Fibroblast of lung (primary cell): ENCODE data around the gene GUCY1A2. TPM values are rescaled to one million over a fixed set of nuclear protein-coding genes. Genes with fewer than 3 reads are reported as not detected.

Source experiments
- DNase-seq, 2 donors: peaks; one replicate each; pipeline versions ENCODE4 v3.0.0 to v3.0.0-alpha.2; 2010; ENCODE audit warnings: low read depth in 2 of 2
- H2AFZ ChIP-seq: 2 replicates; pipeline ENCODE4 v1.5.1; 2012; ENCODE audit warnings: low read length, control low read depth, inconsistent platforms
- H3K27ac ChIP-seq: 2 replicates; pipeline ENCODE4 v1.5.1; 2011; ENCODE audit warnings: low read length, control low read depth; ENCODE audit not compliant: insufficient read depth
- H3K27me3 ChIP-seq: 2 replicates; pipeline ENCODE4 v1.5.1; 2011; ENCODE audit warnings: mild to moderate bottlenecking, low read length; ENCODE audit not compliant: control insufficient read depth, insufficient read depth
- H3K36me3 ChIP-seq: 2 replicates; pipeline ENCODE4 v1.5.1; 2011; ENCODE audit warnings: low read length; ENCODE audit not compliant: control insufficient read depth, insufficient read depth
- H3K4me1 ChIP-seq: 2 replicates; pipeline ENCODE4 v1.5.1; 2011; ENCODE audit warnings: low read length; ENCODE audit not compliant: control insufficient read depth, insufficient read depth; ENCODE audit errors: extremely low read depth
- H3K4me2 ChIP-seq: 2 replicates; pipeline ENCODE4 v1.5.1; 2011; ENCODE audit warnings: low read length, control low read depth; ENCODE audit not compliant: insufficient read depth; ENCODE audit errors: extremely low read depth
- H3K4me3 ChIP-seq, 4 experiments: fragments of 200-600 bp in 1 of 4; sonication (generic) in 1 of 4; replicated peaks in 1 of 4; 2 replicates each; pipeline ENCODE4 v1.5.1; 2011 to 2016; ENCODE audit warnings: low read length in 4 of 4, low read depth in 3 of 4, mild to moderate bottlenecking in 3 of 4, control low read depth in 2 of 4, inconsistent platforms in 1 of 4, mixed read lengths in 1 of 4; ENCODE audit not compliant: insufficient read depth in 1 of 4; ENCODE audit errors: control extremely low read depth in 1 of 4
- H3K79me2 ChIP-seq: 2 replicates; pipeline ENCODE4 v1.5.1; 2012; ENCODE audit warnings: mild to moderate bottlenecking, low read length, inconsistent platforms; ENCODE audit not compliant: control insufficient read depth, insufficient read depth
- H3K9ac ChIP-seq: 2 replicates; pipeline ENCODE4 v1.5.1; 2011; ENCODE audit warnings: mild to moderate bottlenecking, low read length, control low read depth; ENCODE audit not compliant: insufficient read depth
- H3K9me3 ChIP-seq: 2 replicates; pipeline ENCODE4 v1.5.1; 2012; ENCODE audit warnings: low read depth, low read length; ENCODE audit not compliant: control insufficient read depth, insufficient read depth
- H4K20me1 ChIP-seq: 2 replicates; pipeline ENCODE4 v1.5.1; 2011; ENCODE audit warnings: low read length; ENCODE audit not compliant: control insufficient read depth, insufficient read depth; ENCODE audit errors: extremely low read depth
- EZH2 ChIP-seq: IDR thresholded peaks from 2 replicates; pipeline ENCODE4 v1.5.1; 2012; ENCODE audit warnings: low read length, control low read depth, mild to moderate bottlenecking; ENCODE audit errors: missing control alignments
- polyA plus RNA-seq, 2 donors: library from polyadenylated mRNA; depleted of rRNA in 1 of 2; stranded (reverse) in 1 of 2; unstranded in 1 of 2; fragments of >200 nt; gene quantifications; 2 replicates each; pipeline ENCODE4 v1.2.1, GENCODE V29; 2011 to 2012; ENCODE audit warnings: missing spikeins in 1 of 2
- total RNA-seq: library from RNA; depleted of rRNA; stranded (reverse); fragments of >200 nt; gene quantifications from 2 replicates; pipeline ENCODE4 v1.2.1, GENCODE V29; 2014
- TF ChIP-seq, protein P1 (sequence below), 2 donors: IDR thresholded peaks in 1 of 2; conservative IDR thresholded peaks in 1 of 2; 1 replicate in 1 of 2; 2 replicates in 1 of 2; pipeline ENCODE4 v1.5.1; 2011 to 2012; ENCODE audit warnings: low read length in 2 of 2, control low read depth in 1 of 2, inconsistent platforms in 1 of 2, low read depth in 1 of 2, mild to moderate bottlenecking in 1 of 2

GUCY1A2 gene
- total and polyA plus RNA-seq, 2 donors (not counting 1 experiment from before 2014, with no cell fraction given): 0.50 to 1.4 TPM

DNA sequence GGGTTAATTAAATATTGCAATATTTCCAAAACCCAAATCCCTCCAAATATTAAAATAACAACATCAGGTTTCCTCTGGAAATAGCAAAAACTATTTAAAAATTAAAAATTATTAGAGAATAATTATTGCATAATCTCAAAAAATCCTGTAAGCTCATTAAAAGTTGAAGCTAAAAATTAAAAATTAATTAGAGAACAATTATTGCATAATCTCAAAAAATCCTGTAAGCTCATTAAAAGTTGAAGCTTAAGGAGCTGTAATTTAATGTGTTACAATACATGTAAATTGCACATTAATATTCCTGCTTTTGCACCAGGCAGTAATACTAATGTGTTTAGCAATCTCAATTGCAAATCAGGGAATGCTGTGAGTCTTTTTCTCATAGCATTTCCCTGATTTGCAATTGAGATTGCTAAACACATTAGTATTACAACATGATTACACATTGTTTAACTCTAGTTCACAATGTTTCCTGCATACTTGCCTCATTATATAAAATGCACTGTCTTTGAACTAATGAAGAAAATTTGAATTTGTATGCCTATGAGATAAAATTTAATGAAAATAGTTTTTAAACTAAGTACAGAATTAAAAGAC lies 247.7 kb downstream of the GUCY1A2 start:
- no peaks in the 10 kb centered on the region for H3K9me3 ChIP-seq
- H3K4me1 ChIP-seq: no peaks in the 10 kb centered on the region
- H3K27me3 ChIP-seq: no peaks in the 10 kb centered on the region
- DNase-seq: peak in 1 of 2 donors; percentile 62
- no peak overlapping the region for H3K27ac ChIP-seq
- H3K79me2 ChIP-seq: no peaks in the 10 kb centered on the region
- H3K9ac ChIP-seq: no peak overlapping the region
- H3K4me2 ChIP-seq: no peak overlapping the region
- TF ChIP-seq, protein P1, sequence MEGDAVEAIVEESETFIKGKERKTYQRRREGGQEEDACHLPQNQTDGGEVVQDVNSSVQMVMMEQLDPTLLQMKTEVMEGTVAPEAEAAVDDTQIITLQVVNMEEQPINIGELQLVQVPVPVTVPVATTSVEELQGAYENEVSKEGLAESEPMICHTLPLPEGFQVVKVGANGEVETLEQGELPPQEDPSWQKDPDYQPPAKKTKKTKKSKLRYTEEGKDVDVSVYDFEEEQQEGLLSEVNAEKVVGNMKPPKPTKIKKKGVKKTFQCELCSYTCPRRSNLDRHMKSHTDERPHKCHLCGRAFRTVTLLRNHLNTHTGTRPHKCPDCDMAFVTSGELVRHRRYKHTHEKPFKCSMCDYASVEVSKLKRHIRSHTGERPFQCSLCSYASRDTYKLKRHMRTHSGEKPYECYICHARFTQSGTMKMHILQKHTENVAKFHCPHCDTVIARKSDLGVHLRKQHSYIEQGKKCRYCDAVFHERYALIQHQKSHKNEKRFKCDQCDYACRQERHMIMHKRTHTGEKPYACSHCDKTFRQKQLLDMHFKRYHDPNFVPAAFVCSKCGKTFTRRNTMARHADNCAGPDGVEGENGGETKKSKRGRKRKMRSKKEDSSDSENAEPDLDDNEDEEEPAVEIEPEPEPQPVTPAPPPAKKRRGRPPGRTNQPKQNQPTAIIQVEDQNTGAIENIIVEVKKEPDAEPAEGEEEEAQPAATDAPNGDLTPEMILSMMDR (conservative IDR thresholded peaks at IDR 0.05 in 1 of 2, IDR thresholded peaks at IDR 0.05 in 1 of 2; ENCODE audit: low read depth in 1 of 2, low read length in 2 of 2): no peak
- no peak for TF ChIP-seq EZH2
- no peak overlapping the region for H3K4me3 ChIP-seq
- H3K36me3 ChIP-seq: no peaks in the 10 kb centered on the region
- H4K20me1 ChIP-seq: no peaks in the 10 kb centered on the region
- H2AFZ ChIP-seq: no peak overlapping the region

DNA sequence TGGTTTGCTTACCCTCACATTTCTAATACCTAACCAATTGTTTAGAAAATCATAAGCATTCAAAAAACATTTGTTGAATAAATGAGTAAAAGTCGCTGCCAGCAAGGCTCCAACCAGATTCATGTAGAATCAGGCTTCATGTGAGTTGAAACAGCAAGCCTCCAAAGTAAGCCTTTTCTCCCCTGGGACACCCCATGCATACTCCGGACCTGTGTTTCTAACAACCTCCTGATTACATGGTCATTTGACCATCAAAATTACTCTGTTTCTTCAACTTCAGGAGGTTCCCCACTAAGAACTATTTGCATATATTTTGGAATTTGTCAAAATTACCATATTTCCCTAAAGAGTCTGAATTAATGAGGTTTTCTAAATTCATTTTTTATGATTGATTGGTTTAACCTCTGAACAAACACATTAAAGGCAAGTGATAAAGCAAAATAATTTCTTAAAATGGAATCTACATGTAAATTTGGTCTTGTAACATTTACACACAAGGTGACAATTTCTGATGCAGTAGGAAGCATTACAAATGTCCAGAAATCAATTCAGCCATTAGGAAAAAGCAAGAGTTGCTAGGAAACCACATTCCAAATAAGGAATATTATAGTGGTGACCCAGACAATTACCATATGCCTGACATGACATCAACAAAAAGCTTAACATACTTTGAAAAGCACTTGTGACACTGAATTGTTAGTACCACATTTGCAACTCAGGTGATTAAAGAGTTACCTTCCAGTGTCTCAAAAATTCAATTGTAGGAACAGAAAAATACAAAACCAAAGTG lies 252.6 kb downstream of the GUCY1A2 start:
- no peak overlapping the region for H3K27ac ChIP-seq
- H3K4me1 ChIP-seq: no peaks in the 10 kb centered on the region
- no peaks in the 10 kb centered on the region for H3K9me3 ChIP-seq
- H3K36me3 ChIP-seq: no peaks in the 10 kb centered on the region
- H3K79me2 ChIP-seq: no peaks in the 10 kb centered on the region
- no peaks in the 10 kb centered on the region for H3K27me3 ChIP-seq
- DNase-seq: peak; percentile 8 to 12
- no peak overlapping the region for H3K4me2 ChIP-seq
- no peak overlapping the region for H3K9ac ChIP-seq
- no peak overlapping the region for H3K4me3 ChIP-seq
- H2AFZ ChIP-seq: no peak overlapping the region
- H4K20me1 ChIP-seq: no peaks in the 10 kb centered on the region
- no peak for TF ChIP-seq EZH2
- TF ChIP-seq, protein P1 (conservative IDR thresholded peaks at IDR 0.05 in 1 of 2, IDR thresholded peaks at IDR 0.05 in 1 of 2; ENCODE audit: low read depth in 1 of 2, low read length in 2 of 2): no peak

DNA sequence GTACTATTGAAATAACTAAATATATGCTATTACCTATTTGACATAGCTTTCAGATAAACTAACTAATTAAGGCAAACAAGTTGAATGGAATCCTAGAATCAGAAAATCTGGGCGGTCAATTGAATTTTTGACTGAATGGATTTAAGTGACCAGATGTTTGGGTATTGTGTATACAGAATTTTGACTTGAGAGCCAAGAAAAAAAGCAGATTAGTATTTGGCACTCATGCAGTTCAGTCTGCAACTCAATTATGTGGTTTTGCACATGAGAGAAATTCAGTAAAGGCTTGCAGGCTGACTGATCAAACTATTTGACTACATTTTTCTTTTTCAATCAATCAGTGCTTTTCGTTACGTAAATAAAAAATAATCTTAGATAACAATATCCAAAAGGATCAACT lies 254.8 kb downstream of the GUCY1A2 start:
- TF ChIP-seq EZH2: no peak
- TF ChIP-seq, protein P1 (conservative IDR thresholded peaks at IDR 0.05 in 1 of 2, IDR thresholded peaks at IDR 0.05 in 1 of 2; ENCODE audit: low read depth in 1 of 2, low read length in 2 of 2): no peak
- H3K4me2 ChIP-seq: no peak overlapping the region
- H3K79me2 ChIP-seq: no peaks in the 10 kb centered on the region
- no peaks in the 10 kb centered on the region for H3K4me1 ChIP-seq
- no peaks in the 10 kb centered on the region for H3K27me3 ChIP-seq
- no peaks in the 10 kb centered on the region for H3K36me3 ChIP-seq
- H3K9ac ChIP-seq: no peak overlapping the region
- H2AFZ ChIP-seq: no peak overlapping the region
- H4K20me1 ChIP-seq: no peaks in the 10 kb centered on the region
- H3K4me3 ChIP-seq: no peak overlapping the region
- DNase-seq: peak; percentile 11 to 17
- H3K9me3 ChIP-seq: no peaks in the 10 kb centered on the region
- no peak overlapping the region for H3K27ac ChIP-seq
